Stimulated activated CD8-positive, alpha-beta memory T cell treated with anti-CD3 and anti-CD28 coated beads, Interleukin-7, amount 100 ng/mL, for 24 hours (primary cell): ENCODE data around the gene MDFIC2.

ENCODE experiments used
- DNase-seq: peaks from one replicate; pipeline ENCODE4 v3.0.0-alpha.2; 2020; ENCODE audit warnings: low read depth

Gene MDFIC2

GRCh38 chr3:70180664-70181063 lies 131.8 kb downstream of the MDFIC2 start:
- no peak for DNase-seq

- no peak for DNase-seq
These were observed 133.3 kb downstream of the MDFIC2 start for GRCh38 chr3:70179111-70179510.

DNA sequence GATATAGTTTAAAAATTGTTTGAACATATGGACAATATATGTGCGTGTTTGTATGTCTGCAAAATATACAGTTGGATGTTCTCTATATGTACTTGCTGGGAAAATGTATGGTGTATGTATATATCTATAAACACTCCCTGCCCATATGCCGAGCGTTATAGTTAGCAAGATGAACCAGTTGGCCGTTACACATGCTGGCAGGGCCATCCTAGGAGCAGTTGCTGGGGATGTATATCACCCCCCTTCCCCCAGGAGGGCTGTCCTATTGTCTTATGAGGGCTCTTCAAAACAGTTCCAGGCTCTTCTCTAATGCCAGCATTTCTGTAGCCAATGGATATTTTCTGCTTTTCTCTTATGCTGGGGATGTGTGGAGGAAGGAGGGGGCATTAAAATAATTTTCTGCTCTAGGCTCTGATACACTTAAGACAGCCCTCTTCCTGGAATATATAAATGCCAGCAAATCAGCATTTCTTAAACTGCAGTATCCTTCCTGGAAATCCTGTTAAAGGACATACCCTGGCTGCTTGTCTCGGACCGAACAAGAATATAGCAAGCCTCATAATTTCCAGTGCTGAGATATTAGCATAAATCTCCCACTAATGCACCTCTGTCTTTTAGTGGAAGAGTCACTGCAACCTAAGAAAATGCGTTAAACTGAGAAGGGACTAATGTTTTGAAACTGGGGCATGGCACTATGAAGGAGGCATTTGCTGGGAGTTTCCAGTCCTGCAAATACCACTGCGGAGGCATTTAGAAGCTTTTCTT lies 134.4 kb downstream of the MDFIC2 start:
- no peak for DNase-seq

- DNase-seq, result no peak
These were observed 136.2 kb downstream of the MDFIC2 start for GRCh38 chr3:70176224-70176623.

DNA sequence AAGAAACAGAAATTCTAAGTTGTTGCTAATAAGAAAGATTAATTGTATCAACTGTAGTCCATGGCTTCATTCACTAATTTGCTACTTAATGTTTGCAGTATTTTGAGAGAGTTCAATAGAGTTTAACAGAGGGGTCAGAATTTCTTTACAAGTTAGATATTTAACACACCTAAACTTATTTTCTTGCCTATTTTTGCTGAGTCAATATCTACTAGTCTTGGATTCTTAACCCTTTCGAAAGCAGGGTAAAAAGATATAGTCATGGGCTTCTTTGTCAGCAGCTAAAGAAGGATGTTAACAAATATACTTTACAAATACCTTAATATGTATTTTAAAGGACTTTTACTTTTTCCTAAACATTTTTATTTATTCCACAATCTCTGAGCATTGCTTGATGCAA lies 155.6 kb downstream of the MDFIC2 start:
- DNase-seq, result no peak

- DNase-seq, result no peak
These were observed 161.8 kb downstream of the MDFIC2 start for GRCh38 chr3:70150599-70150998.

DNA sequence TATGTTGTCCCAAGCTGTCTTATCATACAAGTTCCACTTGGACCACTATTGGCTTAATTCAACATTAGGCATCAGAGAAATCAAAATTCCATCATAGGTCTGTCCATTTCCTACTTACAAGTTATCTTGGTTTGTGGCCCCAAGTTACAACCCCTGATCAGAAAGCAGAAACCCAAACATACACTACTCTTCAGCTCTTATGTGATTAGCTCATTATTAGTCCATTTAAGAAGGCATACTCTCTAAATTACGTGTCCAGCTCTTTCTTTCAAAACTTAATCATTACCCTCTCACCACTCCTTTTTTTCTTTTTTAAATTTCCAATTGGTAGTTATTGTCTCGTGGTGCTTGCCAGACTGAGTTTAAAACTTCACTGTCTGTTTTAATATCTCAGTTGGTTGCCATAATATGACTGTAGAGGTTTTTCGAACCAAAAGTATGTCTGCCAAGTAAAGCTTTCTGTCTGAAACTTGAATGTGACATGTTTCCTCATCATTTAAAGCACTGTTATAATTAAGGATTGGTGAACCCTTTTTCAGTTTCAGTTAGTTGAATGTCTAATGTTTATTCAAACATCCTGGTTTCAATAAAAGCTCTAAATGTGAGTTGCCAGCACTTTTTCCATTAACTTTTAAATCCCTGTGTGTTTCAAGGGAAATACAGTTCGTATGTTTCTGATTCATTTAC lies 162.6 kb downstream of the MDFIC2 start:
- no peak for DNase-seq
